Psoas muscle (tissue), 8 donors: Measurements from ENCODE around the gene STX11. TPM values are rescaled to one million over a fixed set of nuclear protein-coding genes. Genes with fewer than 3 reads are reported as not detected.
"Not testable (repeated sequence)": the region's sequence is repeated elsewhere in the genome, so short reads cannot be mapped to it uniquely, and the experiment has no call there.

ENCODE experiments used
- ATAC-seq, 4 donors: fragments of 200-7000 bp; cut with Tn5 transposase; one replicate each; pipeline ENCODE4 v1.9.1; 2020; ENCODE audit warnings: moderate library complexity in 3 of 4, mild to moderate bottlenecking in 2 of 4
- DNase-seq, 2 donors: peaks; one replicate each; pipeline ENCODE4 v3.0.0-alpha.2; 2020
- H3K27ac ChIP-seq: fragments of 200-600 bp; one replicate; pipeline ENCODE4 v1.8.0; 2022
- H3K27me3 ChIP-seq, 3 donors: fragments of 200-600 bp in 1 of 3; one replicate each; pipeline versions ENCODE4 v1.6.1 to v1.8.0; 2013 to 2022; ENCODE audit warnings: low read length in 2 of 3, mild to moderate bottlenecking in 2 of 3, moderate library complexity in 1 of 3; ENCODE audit not compliant: insufficient read depth in 3 of 3
- H3K36me3 ChIP-seq, 2 donors: fragments of 200-600 bp in 1 of 2; one replicate each; pipeline versions ENCODE4 v1.6.1 to v1.8.0; 2013 to 2022; ENCODE audit warnings: low read depth in 1 of 2, mild to moderate bottlenecking in 1 of 2, moderate library complexity in 1 of 2; ENCODE audit not compliant: insufficient read depth in 1 of 2
- H3K4me1 ChIP-seq: fragments of 200-600 bp; one replicate; pipeline ENCODE4 v1.8.0; 2022
- H3K4me3 ChIP-seq: fragments of 200-600 bp; one replicate; pipeline ENCODE4 v1.8.0; 2022; ENCODE audit warnings: mild to moderate bottlenecking
- H3K9me3 ChIP-seq: fragments of 200-600 bp; one replicate; pipeline ENCODE4 v1.8.0; 2022
- WGBS, 3 donors: extraction: QIAGEN DNeasy Blood & Tissue Kit; methylation state at CpG; one replicate each; pipeline versions ENCODE4 v1.1.6 to v1.1.7; 2013; 5-methylcytosine and 5-hydroxymethylcytosine counted together
- intact Hi-C, 2 donors: fragments of 100-400 bp; cut with DNase I; formaldehyde crosslinking; loops; one replicate each; pipeline versions ENCODE4 v1.11.0 to v1.14.2; 2022
- polyA plus RNA-seq, 3 donors: library from polyadenylated mRNA; stranded (reverse); fragments of 200-250 nt; gene quantifications; one replicate each; pipeline ENCODE4 v1.2.3, GENCODE V29; 2013
- total RNA-seq, 4 donors: library from RNA; stranded (reverse); fragmentation: NEBNext Ultra II Directional in 2 of 4; extraction: Animal tissue kit (Norgen Biotek cat#: 25700) in 2 of 4; gene quantifications; one replicate each; pipeline versions ENCODE4 v1.2.1 to v1.2.4, GENCODE V29; 2021 to 2023
- TF ChIP-seq, protein P1 (sequence below): fragments of 200-600 bp; IDR thresholded peaks from one replicate; pipeline ENCODE4 v1.8.0; 2022; ENCODE audit warnings: antibody characterized with exemption
- donor health status: healthy with polysubstance abuse.
- donor health status: DM: no; HTN: no; CAD: no; lungs with moderate emphysema.
- donor health status: Bipolar disorder and iron deficiency.
- donor health status: healthy.
- donor health status: DM: yes; HTN: yes; CAD: no.
- donor health status: DM: no; HTN: no; CAD: no.
- donor health status: DM: no; HTN: no; CAD: no.
- donor health status: DM: yes; HTN: yes; CAD: no.

The STX11 gene
- total and polyA plus RNA-seq, 7 donors = 1.2 to 4.6 (median 1.4) TPM

DNA sequence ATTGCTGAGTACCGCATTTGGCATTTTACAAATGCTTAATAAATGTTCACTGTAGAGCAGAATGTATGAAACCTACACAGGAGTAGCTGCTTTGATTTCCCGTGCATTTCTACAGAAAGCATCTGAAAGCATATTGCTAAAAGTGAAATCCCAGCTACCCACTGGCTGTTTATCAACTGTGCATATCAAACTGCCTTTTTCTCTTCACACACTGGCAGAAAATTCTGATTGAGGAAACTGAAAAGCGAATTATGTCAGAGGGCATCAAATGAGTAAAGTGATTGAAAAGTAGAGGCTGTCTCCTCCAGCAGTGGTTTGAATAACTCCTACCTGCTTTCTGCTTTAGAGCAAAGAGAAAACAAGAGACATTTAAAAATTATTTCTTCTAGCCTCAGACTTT, 28.0 kb downstream of the STX11 start:
- no peak for DNase-seq
- no peak overlapping the region for H3K27ac ChIP-seq
- no peaks in the 10 kb centered on the region for H3K27me3 ChIP-seq
- no peak overlapping the region for H3K4me3 ChIP-seq
- no peak for ATAC-seq
- no peaks in the 10 kb centered on the region for H3K9me3 ChIP-seq
- intact Hi-C loops = no loop called here
- TF ChIP-seq, protein P1, sequence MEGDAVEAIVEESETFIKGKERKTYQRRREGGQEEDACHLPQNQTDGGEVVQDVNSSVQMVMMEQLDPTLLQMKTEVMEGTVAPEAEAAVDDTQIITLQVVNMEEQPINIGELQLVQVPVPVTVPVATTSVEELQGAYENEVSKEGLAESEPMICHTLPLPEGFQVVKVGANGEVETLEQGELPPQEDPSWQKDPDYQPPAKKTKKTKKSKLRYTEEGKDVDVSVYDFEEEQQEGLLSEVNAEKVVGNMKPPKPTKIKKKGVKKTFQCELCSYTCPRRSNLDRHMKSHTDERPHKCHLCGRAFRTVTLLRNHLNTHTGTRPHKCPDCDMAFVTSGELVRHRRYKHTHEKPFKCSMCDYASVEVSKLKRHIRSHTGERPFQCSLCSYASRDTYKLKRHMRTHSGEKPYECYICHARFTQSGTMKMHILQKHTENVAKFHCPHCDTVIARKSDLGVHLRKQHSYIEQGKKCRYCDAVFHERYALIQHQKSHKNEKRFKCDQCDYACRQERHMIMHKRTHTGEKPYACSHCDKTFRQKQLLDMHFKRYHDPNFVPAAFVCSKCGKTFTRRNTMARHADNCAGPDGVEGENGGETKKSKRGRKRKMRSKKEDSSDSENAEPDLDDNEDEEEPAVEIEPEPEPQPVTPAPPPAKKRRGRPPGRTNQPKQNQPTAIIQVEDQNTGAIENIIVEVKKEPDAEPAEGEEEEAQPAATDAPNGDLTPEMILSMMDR = no peak
- WGBS, 3 donors = 90 to 95% (median 94%) methylated on average over 3 of the region's 3 CpGs
- no peaks in the 10 kb centered on the region for H3K36me3 ChIP-seq
- no peaks in the 10 kb centered on the region for H3K4me1 ChIP-seq

DNA sequence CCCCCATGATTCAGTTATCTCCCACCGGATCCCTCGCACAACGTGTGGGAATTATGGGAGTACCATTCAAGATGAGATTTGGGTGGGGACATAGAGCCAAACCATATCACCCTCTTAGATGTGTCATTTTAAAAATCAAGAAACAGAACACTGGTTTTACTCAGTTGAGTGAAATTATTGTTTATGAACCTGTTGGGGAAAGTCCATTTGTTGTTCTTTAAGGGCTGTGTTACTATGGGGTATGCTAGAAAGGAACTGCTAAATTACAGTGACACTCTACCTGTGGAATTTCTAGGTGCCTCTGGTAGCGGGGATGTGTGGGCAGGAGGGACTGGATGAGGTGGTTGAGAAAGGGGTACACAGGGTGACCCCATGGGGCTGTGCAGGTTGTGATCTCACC, 28.9 kb downstream of the STX11 start:
- TF ChIP-seq, protein P1 = no peak
- DNase-seq (no peak), ATAC-seq (no peak)
- H3K36me3 ChIP-seq = no peaks in the 10 kb centered on the region
- H3K9me3 ChIP-seq = no peaks in the 10 kb centered on the region
- intact Hi-C loops = no loop called here
- no peaks in the 10 kb centered on the region for H3K27me3 ChIP-seq
- 93 to 95% (median 94%) methylated on average over 4 of the region's 4 CpGs for WGBS, 3 donors
- H3K27ac ChIP-seq = no peak overlapping the region
- no peaks in the 10 kb centered on the region for H3K4me1 ChIP-seq
- no peak overlapping the region for H3K4me3 ChIP-seq

DNA sequence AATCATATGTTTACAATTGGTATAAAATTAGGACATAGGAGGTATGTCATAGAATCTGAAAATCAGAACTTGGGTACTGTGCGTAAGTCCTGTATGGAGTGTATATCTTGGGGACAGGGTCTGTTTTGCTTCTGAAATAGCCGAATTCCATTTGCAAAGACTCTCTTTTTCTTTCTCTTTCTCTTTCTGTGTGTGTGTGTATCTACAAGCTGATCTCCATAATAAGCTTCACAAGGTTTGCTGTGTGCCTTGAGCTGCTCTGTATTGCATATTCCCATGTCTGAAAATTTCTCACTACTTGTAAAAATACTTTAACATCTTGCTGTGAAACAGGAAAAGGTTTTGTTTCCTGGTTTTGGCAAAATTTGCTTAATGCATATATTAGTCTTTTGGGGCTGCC, 29.5 kb downstream of the STX11 start:
- TF ChIP-seq, protein P1 = no peak
- DNase-seq (no peak), ATAC-seq (no peak)
- Histone ChIP-seq H3K27me3 (no peaks in the 10 kb centered on the region), H3K27ac (no peak overlapping the region), H3K9me3 (no peaks in the 10 kb centered on the region), H3K36me3 (no peaks in the 10 kb centered on the region), H3K4me1 (no peaks in the 10 kb centered on the region), H3K4me3 (no peak overlapping the region)
- intact Hi-C loops = no loop called here
- WGBS, 3 donors = 85 to 90% (median 87%) methylated on average over 2 of the region's 2 CpGs

DNA sequence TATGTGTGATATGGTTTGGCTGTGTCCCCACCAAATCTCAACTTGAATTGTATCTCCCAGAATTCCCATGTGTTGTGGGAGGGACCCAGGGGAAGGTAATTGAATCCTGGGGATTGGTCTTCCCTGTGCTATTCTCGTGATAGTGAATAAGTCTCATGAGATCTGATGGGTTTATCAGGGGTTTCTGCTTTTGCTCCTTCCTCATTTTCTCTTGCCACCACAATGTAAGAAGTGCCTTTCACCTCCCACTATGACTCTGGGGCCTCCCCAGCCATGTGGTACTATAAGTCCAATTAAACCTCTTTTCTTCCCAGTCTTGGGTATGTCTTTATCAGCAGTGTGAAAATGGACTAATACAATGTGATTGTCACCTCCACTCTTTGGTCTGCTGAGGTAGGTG, 30.0 kb downstream of the STX11 start:
- H3K4me3 ChIP-seq, ATAC-seq, intact Hi-C loops, H3K4me1 ChIP-seq, DNase-seq, H3K27me3 ChIP-seq, H3K9me3 ChIP-seq, H3K27ac ChIP-seq, H3K36me3 ChIP-seq: not testable (repeated sequence)
- WGBS, 3 donors = 69 to 80% (median 76%) methylated on average over 1 of the region's 1 CpG

DNA sequence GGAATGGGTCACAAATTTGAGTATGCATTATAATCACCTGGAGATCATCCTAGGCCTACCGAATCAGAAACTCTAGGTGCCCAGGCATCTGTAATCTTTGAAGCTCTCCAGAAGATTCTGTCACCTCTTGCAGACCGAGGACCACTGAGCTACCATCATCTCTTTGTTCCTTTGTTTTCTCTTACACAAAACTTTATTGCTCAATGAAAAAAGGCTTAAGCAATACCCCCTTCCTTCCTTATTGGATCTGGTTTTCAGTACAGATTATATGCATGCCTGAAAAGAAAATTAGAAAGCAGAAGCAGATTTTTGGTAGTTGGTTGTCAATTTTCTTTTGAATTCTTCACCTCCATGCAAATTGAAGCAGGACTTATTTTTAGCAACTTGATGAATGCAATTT, 31.3 kb downstream of the STX11 start:
- H3K4me1 ChIP-seq = no peaks in the 10 kb centered on the region
- no peaks in the 10 kb centered on the region for H3K36me3 ChIP-seq
- 86 to 95% (median 90%) methylated on average over 2 of the region's 2 CpGs for WGBS, 3 donors
- H3K4me3 ChIP-seq = no peak overlapping the region
- ATAC-seq = no peak
- TF ChIP-seq, protein P1 = no peak
- H3K27me3 ChIP-seq = no peaks in the 10 kb centered on the region
- no peak overlapping the region for H3K27ac ChIP-seq
- DNase-seq = no peak
- H3K9me3 ChIP-seq = no peaks in the 10 kb centered on the region
- intact Hi-C loops = no loop called here

DNA sequence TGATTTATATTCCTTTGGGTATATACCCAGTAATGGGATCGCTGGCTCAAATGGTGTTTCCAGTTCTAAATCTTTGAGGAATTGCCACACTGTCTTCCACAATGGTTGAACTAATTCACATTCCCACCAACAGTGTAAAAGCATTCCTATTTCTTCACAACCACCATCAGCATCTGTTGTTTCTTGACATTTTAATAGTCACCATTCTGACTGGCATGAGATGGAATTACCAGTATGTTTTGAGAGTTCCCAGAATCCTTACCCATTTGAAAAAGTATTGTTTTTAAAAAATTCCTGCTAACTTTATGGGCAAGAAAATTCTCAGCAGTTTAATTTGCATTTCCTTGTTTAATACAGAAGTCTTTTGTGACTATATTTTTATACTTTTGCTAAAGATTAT, 33.9 kb downstream of the STX11 start:
- ATAC-seq, H3K27ac ChIP-seq, H3K4me3 ChIP-seq, intact Hi-C loops, H3K9me3 ChIP-seq, H3K27me3 ChIP-seq, DNase-seq, H3K4me1 ChIP-seq: not testable (repeated sequence)
- H3K36me3 ChIP-seq = peaks cover 0 to 12% of the 10 kb centered on the region in 2 donors
- WGBS, 3 donors = 44 to 63% (median 61%) methylated on average over 1 of the region's 1 CpG
